ENCODE data around the gene TMEM151B. TPM values are rescaled to one million over a fixed set of nuclear protein-coding genes. Genes with fewer than 3 reads are reported as not detected.

The TMEM151B gene
- total and polyA plus RNA-seq, 2 donors (not counting 1 experiment from before 2014, with no cell fraction given), result 0.01 to 0.10 TPM

DNA sequence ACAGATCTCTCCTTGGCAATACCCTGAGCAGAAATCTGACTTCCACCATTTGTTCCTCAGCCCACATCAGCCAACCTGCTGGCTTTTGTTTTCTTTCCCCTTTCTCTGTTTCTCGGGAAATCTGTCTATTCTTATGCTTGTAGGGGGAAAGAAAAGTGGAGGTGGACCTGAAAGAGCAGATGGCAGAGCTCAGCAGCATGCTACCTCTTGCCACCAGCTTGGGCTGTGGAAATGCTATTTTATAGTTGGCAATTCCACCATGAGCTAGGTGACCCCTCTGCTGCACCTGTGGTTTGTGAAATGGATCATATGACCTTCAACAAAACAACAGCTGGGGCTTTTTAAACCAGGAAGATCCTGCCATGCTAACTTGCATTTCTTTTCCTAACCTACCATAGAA lies 65.4 kb downstream of the TMEM151B start:
- Mint-ChIP-seq H3K27me3 (peaks cover 17% of the 10 kb centered on the region), H3K4me1 (no peaks in the 10 kb centered on the region), H3K9me3 (ENCODE audit: insufficient read depth) (no peaks in the 10 kb centered on the region), H3K27ac (no peak overlapping the region), H3K4me3 (no peak overlapping the region)
- Histone ChIP-seq H3K9me3 (ENCODE audit: control extremely low read depth in 1 of 3, control insufficient read depth in 2 of 3, insufficient read depth in 1 of 3, low read length in 2 of 3) (no peaks in the 10 kb centered on the region), H3K79me2 (ENCODE audit: control insufficient read depth, insufficient read depth, low read length) (no peaks in the 10 kb centered on the region), H4K20me1 (ENCODE audit: control insufficient read depth, insufficient read depth, low read length, poor library complexity, severe bottlenecking) (no peaks in the 10 kb centered on the region), H3K27ac (ENCODE audit: low read length in 2 of 2) (no peak overlapping the region), H3K4me3 (ENCODE audit: control extremely low read depth in 1 of 5, extremely low read depth in 1 of 5, insufficient read depth in 1 of 5, low read depth in 2 of 5, low read length in 4 of 5) (no peak overlapping the region), H3K27me3 (replicated peaks in 1 of 4; ENCODE audit: control extremely low read depth in 1 of 4, control insufficient read depth in 3 of 4, insufficient read depth in 4 of 4, low read length in 3 of 4) (no peaks in the 10 kb centered on the region), H3K9ac (ENCODE audit: low read length) (no peak overlapping the region), H2AFZ (ENCODE audit: insufficient read depth, low read depth, low read length, poor library complexity, severe bottlenecking) (no peak overlapping the region), H3K4me2 (replicated peaks; ENCODE audit: low read depth, low read length, poor library complexity, severe bottlenecking) (no peak overlapping the region), H3K4me1 (ENCODE audit: control insufficient read depth in 2 of 2, insufficient read depth in 2 of 2, low read length in 2 of 2) (no peaks in the 10 kb centered on the region), H3K36me3 (replicated peaks in 1 of 2; ENCODE audit: control extremely low read depth in 1 of 2, control insufficient read depth in 1 of 2, extremely low read depth in 1 of 2, insufficient read depth in 2 of 2, low read length in 1 of 2) (no peaks in the 10 kb centered on the region)
- POLR2A ChIA-PET, result interaction anchor here (0.6 kb wide), 1 partner anchor 347 kb away, joined by 8 read pairs; no protein-coding TSS in a partner anchor
- intact Hi-C loops (cut with micrococcal nuclease), result no loop called here
- CTCF ChIA-PET, result interaction anchor here (0.7 to 6.4 kb wide), 8 partner anchors 9 to 257 kb away, joined by 3 to 70 read pairs (median 4); partner anchors contain the start of gene TMEM151B
- WGBS (ENCODE audit: insufficient coverage), result no CpG with 5 or more reads among the region's 1 CpG
- DNase-seq (no peak), ATAC-seq (ENCODE audit: low read depth) (no peak)
- no peak for TF ChIP-seq EZH2 (IDR thresholded peaks at IDR 0.05; ENCODE audit: borderline replicate concordance, insufficient read depth, low read depth, low read length, poor library complexity, severe bottlenecking)
- TF ChIP-seq, protein P1, sequence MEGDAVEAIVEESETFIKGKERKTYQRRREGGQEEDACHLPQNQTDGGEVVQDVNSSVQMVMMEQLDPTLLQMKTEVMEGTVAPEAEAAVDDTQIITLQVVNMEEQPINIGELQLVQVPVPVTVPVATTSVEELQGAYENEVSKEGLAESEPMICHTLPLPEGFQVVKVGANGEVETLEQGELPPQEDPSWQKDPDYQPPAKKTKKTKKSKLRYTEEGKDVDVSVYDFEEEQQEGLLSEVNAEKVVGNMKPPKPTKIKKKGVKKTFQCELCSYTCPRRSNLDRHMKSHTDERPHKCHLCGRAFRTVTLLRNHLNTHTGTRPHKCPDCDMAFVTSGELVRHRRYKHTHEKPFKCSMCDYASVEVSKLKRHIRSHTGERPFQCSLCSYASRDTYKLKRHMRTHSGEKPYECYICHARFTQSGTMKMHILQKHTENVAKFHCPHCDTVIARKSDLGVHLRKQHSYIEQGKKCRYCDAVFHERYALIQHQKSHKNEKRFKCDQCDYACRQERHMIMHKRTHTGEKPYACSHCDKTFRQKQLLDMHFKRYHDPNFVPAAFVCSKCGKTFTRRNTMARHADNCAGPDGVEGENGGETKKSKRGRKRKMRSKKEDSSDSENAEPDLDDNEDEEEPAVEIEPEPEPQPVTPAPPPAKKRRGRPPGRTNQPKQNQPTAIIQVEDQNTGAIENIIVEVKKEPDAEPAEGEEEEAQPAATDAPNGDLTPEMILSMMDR (IDR thresholded peaks at IDR 0.05), result no peak
